Activated naive CD8-positive, alpha-beta T cell treated with anti-CD3 and anti-CD28 coated beads, Interleukin-2, amount 50 U/mL, for 16 hours (primary cell): ENCODE measurements around the gene SPRED1.
"Not testable (repeated sequence)": the region's sequence is repeated elsewhere in the genome, so short reads cannot be mapped to it uniquely, and the experiment has no call there.

Experiments used
- DNase-seq: peaks from one replicate; pipeline ENCODE4 v3.0.0-alpha.2; 2020; ENCODE audit warnings: low read depth, low spot score

SPRED1 gene

GRCh38 chr15:38231436-38231835 lies 21.2 kb upstream of the SPRED1 start:
- no peak for DNase-seq

DNA sequence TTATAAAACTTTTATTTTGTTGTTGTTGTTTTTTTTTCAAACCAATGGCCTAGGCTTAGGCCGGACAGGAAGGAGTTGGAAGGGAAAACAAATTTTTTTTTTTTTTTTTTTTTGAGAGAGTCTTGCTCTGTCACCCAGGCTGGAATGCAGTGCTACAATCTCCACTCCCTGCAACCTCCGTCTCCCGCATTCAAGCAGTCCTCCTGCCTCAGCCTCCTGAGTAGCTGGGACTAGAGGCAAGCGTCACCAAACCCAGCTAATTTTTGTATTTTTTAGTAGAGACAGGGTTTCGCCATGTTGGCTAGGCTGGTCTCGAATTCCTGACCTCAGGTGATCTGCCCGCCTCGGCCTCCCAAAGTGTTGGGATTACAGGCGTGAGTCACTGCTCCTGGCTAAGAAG lies 15.6 kb upstream of the SPRED1 start:
- DNase-seq, result not testable (repeated sequence)

DNA sequence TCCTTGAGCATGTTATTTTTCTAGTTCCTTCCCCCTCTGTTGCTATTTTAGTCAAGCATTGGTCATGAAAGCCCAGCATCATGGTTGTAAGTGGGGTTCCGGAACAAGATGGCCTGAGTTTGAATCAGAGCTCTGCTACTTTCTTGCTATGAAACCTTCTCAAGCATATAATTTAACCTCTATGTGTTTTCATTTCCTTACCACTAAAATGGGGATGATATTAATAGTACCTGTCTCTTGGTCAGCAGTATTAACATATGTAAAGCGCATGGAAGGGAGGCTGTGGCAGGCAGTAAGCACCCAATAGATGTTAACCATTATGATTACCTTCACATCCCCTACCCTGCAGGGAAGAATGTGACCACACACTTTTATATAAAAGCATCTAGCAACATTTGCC lies 14.3 kb upstream of the SPRED1 start:
- no peak for DNase-seq

- no peak for DNase-seq
Measured at GRCh38 chr15:38242055-38242454, 10.6 kb upstream of the SPRED1 start.

- DNase-seq, result no peak
Measured at GRCh38 chr15:38243278-38244055, 9.2 kb upstream of the SPRED1 start.

GRCh38 chr15:38247336-38247735 lies 5.3 kb upstream of the SPRED1 start:
- no peak for DNase-seq

GRCh38 chr15:38253351-38253781 lies 730 bp downstream of the SPRED1 start:
- DNase-seq, result no peak

DNA sequence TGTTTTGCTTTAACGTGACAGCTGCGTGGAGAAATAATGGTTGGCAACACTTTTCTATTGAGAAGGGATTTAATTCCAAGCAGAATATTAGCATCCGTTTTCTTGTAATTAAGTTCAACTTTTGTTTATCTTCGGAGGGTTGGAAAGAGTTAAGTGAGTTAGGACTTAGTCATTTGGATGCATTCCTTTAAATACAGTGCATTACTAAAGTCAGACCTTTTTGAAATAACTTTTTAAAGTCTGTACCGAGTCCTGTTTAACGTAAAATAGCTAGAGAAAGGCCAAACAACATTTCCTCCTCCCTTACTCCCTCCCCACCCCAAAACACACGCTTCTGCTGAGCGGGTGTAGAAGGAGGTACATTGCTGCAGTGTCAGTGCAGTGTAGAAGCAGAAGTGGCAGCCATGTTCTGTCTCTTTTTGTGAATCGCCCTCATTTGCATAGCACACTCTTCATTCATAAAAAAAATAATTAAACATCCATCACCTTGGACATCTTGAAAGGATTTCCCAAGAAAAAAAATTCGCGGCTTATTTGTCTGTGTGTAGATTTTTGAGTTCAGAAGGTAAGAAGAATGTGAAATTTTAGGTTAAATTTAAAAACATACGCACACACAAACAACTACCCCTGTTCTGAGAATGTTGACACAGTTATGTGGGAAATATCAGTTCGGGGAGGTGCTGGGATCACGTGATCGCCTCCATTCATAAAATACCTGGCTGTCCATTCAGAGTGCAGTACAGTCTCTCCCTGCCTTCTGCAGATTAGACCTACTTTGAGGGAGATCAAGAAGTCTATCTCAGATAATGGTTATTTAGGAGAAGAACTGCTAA lies 1.6 kb downstream of the SPRED1 start:
- no peak for DNase-seq

- DNase-seq, result no peak
Measured at GRCh38 chr15:38255690-38256089, 3.1 kb downstream of the SPRED1 start.

DNA sequence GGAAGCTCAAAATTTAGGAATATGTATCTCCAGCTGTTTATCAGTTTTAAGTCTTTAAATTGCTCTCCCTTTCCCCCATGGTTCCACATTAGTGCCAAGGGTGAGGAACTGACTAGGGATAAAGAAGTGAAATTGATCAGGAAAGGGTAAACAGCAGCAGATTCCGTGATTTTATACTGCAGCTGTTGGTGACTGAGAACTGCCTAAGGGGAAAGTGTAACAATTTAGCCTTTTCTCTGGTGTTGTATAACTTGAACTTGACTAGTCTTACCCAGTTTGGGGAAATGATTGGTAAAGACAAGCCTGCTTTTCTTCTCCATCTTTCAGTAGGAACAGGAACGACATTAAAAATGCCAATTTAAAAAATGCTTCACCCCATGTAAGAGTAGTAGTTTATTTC lies 5.0 kb downstream of the SPRED1 start:
- DNase-seq, result no peak

GRCh38 chr15:38259134-38259533 lies 6.5 kb downstream of the SPRED1 start:
- DNase-seq, result no peak

DNA sequence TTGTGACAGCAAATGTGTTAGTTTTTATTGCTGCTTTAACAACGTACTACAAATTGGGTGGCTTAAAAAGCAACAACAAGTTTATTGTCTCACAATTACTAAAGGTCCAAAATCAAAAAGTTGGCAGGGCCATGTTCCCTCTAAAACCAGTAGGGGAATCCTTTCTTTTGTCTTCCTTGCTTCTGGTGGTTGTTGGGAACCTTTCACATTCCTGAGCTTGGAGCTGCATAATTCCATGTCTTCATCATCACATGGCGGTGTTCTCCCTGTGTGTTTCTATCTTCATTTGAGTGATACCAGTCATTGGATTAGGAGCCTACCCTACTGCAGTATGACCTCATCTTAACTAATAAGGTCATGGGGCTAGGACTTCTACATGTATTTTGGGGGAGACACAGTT lies 7.4 kb downstream of the SPRED1 start:
- DNase-seq, result no peak

DNA sequence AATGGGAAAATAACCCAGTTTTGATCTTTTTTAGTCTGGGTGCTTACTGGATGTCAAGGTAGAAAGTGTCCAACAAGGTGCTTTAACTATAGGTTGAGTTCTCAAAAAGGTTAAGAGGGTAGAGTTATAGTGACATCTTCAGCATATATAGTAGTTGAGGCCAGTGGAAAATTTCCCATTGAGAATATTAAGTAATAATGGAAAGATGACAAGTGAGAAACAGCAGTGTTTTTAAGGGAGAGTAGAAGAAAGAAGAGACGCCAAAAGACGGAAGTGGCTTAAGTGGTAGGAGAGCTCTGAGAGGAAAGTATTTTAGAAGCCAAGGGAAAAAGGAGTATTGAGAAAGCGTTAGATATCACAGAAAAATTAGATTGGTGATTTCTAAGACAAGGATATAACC lies 10.6 kb downstream of the SPRED1 start:
- no peak for DNase-seq

DNA sequence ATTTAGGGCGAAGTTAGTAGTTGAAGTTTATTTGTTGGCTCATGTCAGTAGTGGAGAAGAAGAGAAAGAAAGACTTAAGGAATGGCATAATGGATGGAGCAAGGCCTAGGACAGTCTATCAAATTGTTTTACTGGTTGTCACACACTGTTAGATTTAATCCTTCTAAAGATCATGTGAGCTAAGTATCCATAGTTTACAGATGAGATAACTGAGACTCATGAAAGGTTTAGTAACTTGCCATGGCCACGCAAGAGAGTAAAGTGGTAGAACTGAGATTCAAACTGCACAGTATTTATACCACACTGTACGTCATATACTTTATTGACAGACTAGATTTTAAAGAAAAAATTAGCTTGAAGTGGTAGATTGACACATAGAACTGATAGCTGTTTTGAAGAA lies 11.4 kb downstream of the SPRED1 start:
- no peak for DNase-seq

- no peak for DNase-seq
Measured at GRCh38 chr15:38266247-38266986, 13.8 kb downstream of the SPRED1 start.

DNA sequence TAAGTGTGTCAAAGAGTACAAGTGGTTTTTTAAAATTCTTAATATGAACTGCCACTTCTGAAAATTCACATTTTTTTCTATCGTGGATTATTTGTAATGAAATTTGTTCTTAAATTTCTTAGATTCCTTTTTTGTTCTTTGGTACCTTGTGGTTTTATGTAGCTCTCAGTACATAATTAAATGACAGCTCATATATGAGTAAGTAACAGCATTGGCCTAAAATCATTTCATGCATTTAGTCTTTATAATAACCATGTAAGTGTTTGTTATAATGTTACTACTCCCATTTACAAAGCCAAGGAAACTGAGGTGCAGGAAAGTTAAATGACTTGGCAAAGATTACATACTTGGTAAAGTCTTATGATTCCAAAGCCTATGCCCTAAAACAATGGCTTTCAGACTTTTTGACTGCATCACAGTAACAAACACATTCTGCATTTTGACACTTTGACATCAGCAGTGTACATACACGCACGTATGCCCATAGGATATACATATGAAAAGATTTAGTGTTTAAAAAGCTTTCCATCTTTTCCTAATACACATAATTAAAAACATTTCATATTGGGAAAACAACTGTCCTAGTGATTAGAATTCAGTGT lies 14.9 kb downstream of the SPRED1 start:
- no peak for DNase-seq

DNA sequence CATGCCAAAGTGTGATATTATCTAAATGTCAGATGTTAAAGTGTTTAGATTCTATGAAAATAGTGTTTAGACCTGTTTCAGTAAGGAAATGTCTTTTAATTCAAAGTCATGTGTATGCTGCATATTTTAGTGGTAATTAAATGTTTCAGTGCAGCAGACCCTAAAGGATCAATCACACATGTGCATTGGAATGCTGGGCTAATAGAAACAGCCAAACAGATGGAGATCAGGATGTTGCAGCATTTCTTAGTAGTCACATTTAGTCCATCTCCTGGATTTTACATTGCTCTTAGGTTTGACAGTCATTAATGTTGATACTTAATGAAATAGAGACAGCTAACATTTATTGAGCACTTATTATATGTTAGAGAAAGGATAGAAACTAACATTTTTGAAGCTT lies 18.5 kb downstream of the SPRED1 start:
- no peak for DNase-seq

GRCh38 chr15:38271895-38272294 lies 19.3 kb downstream of the SPRED1 start:
- no peak for DNase-seq

DNA sequence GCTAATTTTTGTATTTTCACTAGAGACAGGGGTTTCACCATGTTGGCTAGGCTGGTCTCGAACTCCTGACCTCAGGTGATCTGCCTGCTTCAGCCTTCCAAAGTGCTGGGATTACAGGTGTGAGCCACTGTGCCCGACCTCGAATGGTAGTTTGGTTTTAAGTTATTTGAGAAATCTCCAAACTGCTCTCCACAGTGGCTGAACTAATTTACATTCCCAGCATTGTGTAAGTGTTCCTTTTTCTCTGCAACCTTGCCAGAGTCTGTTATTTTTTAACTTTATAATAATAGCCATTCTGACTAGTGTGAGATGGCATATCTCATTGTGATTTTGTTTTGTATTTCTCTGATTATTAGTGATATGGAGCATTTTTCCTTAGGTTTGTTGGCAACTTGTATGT lies 19.8 kb downstream of the SPRED1 start:
- DNase-seq, result not testable (repeated sequence)

DNA sequence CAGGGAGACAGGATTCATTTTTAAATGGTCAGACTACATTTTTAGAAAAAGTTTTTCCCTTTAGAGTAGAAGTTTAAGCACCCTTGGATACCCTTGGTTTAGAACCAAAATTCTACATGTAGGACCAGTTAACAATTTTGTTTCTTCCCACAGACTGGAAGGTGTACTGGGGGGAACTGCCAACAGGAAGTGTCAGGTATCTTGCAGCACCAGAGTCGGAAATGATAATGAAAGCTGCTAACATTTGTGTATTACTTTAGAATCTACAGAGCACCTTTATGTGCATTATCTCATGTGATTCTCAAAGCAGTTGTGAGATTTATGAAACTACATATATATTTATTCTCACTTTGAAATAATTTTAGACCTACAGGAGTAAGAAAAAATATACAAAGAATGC lies 21.5 kb downstream of the SPRED1 start:
- no peak for DNase-seq

GRCh38 chr15:38275959-38276358 lies 23.3 kb downstream of the SPRED1 start:
- DNase-seq, result no peak

DNA sequence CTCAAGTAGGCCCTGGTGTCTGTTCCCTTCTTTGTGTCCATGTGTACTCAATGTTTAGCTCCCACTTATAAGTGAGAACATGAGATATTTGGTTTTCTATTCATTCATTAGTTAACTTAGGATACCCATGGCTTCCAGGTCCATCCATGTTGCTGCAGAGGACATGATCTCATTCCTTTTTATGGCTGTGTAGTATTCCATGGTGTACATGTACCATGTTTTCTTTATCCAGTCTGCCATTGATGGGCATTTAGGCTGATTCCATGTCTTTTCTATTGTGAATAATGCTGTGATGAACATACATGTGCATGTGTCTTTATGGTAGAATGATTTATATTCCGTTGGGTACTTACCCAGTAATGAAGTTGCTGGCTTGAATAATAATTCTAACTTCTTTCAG lies 24.6 kb downstream of the SPRED1 start:
- not testable (repeated sequence) for DNase-seq
